ENCODE data around the gene COA3. TPM values are rescaled to one million over a fixed set of nuclear protein-coding genes. Genes with fewer than 3 reads are reported as not detected.
A peak's percentile ranks its signal among the peaks of the same experiment; 100 is the strongest.

The COA3 gene
- total RNA-seq, 4 donors from 2014 or later: 46.4 to 94.4 (median 80.3) TPM

DNA sequence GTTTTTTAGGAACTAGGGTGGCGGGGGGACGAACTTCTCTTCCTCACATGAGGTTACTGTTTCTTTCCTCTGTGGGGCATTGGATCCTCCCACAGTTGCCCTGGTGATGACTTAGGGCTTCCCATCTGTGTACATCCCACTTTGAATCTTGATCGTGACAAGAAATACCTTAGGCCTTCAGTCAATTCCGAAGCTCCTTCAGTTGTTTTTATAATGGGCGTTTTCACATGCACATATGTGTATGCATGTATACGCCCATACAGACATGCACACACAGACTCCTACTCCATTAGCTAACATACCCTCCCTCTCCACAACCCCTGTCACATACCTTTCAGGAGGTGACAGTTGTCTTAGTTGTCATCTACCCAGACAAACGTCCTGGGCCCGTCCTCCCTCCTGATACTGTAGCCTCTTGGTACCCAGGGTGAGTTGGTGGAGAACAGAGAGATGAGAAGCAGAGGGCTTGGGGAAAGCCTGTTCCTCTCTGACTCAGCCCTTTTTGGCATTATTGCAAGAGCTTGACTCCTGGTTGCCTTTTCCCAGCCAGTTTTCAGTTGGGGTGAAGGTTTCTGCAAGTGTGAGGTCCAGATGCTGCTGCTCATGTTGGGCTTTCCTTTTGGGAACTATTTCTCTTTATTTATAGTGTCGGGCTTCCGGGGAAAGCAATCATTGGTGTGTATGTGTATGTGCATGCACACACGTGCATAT, 43.6 kb upstream of the COA3 start:
- H3K27me3 ChIP-seq: no peaks in the 10 kb centered on the region
- intact Hi-C loops (cut with DNase I): no loop called here
- H3K36me3 ChIP-seq: peaks cover 46 to 59% of the 10 kb centered on the region in 2 donors
- 84 to 87% methylated on average over 11 of the region's 11 CpGs for WGBS, 2 donors
- H3K4me1 ChIP-seq: no peaks in the 10 kb centered on the region
- DNase-seq: no peak
- TF ChIP-seq, protein P1, sequence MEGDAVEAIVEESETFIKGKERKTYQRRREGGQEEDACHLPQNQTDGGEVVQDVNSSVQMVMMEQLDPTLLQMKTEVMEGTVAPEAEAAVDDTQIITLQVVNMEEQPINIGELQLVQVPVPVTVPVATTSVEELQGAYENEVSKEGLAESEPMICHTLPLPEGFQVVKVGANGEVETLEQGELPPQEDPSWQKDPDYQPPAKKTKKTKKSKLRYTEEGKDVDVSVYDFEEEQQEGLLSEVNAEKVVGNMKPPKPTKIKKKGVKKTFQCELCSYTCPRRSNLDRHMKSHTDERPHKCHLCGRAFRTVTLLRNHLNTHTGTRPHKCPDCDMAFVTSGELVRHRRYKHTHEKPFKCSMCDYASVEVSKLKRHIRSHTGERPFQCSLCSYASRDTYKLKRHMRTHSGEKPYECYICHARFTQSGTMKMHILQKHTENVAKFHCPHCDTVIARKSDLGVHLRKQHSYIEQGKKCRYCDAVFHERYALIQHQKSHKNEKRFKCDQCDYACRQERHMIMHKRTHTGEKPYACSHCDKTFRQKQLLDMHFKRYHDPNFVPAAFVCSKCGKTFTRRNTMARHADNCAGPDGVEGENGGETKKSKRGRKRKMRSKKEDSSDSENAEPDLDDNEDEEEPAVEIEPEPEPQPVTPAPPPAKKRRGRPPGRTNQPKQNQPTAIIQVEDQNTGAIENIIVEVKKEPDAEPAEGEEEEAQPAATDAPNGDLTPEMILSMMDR (IDR thresholded peaks at IDR 0.05): no peak
- TF ChIP-seq POLR2A (IDR thresholded peaks at IDR 0.05): no peak
- H3K9me3 ChIP-seq: no peaks in the 10 kb centered on the region
- no peak overlapping the region for H3K27ac ChIP-seq
- H3K4me3 ChIP-seq (replicated peaks in 1 of 3): no peak overlapping the region

- H3K36me3 ChIP-seq: peaks cover 43 to 44% of the 10 kb centered on the region in 2 donors
- no peak for DNase-seq
- H3K4me3 ChIP-seq (replicated peaks in 1 of 3): no peak overlapping the region
- 94 to 99% methylated on average over 6 of the region's 6 CpGs for WGBS, 2 donors
- peaks cover 13 to 15% of the 10 kb centered on the region in 2 donors for H3K4me1 ChIP-seq
- H3K27me3 ChIP-seq: no peaks in the 10 kb centered on the region
- no peaks in the 10 kb centered on the region for H3K9me3 ChIP-seq
- no peak for TF ChIP-seq POLR2A (IDR thresholded peaks at IDR 0.05)
- TF ChIP-seq, protein P1 (IDR thresholded peaks at IDR 0.05): no peak
- intact Hi-C loops (cut with DNase I): no loop called here
- no peak overlapping the region for H3K27ac ChIP-seq
Measured at GRCh38 chr17:42835732-42836131, 37.2 kb upstream of the COA3 start.

- TF ChIP-seq, protein P1 (IDR thresholded peaks at IDR 0.05): no peak
- Histone ChIP-seq H3K4me1 (peaks cover 13 to 15% of the 10 kb centered on the region in 2 donors), H3K4me3 (replicated peaks in 1 of 3) (peak overlapping the region; percentile 74 to 91 (median 84)), H3K36me3 (peaks cover 24 to 30% of the 10 kb centered on the region in 2 donors), H3K27me3 (no peaks in the 10 kb centered on the region), H3K9me3 (no peaks in the 10 kb centered on the region), H3K27ac (peak overlapping the region in 2 of 3 donors; percentile 73 to 80)
- DNase-seq: no peak
- intact Hi-C loops (cut with DNase I): no loop called here
- 8 to 40% methylated on average over 3 to 16 of the region's 18 CpGs for WGBS, 2 donors
Measured at GRCh38 chr17:42833767-42834422, 35.4 kb upstream of the COA3 start.

- Histone ChIP-seq H3K27ac (peak within 1 kb of the TSS; percentile 57 to 80 (median 73)), H3K27me3 (no peaks in the 10 kb centered on the region), H3K36me3 (peaks cover 17 to 23% of the 10 kb centered on the region in 2 donors), H3K4me1 (peaks cover 13 to 15% of the 10 kb centered on the region in 2 donors), H3K9me3 (no peaks in the 10 kb centered on the region), H3K4me3 (replicated peaks in 1 of 3) (peak within 1 kb of the TSS; percentile 74 to 91 (median 84))
- TF ChIP-seq POLR2A (IDR thresholded peaks at IDR 0.05): peak in 1 of 2 donors; percentile 87
- TF ChIP-seq, protein P1 (IDR thresholded peaks at IDR 0.05): no peak
- intact Hi-C loops (cut with DNase I): no loop called here
- WGBS, 2 donors: 0% methylated on average over 14 to 43 of the region's 71 CpGs
- DNase-seq: peak; percentile 87 to 90
Measured at GRCh38 chr17:42832934-42833766, 34.6 kb upstream of the COA3 start, which contains the start of gene PSME3. Gene PSME3, plus strand, starts transcription at chr17:42833397. Its CDS starts 235 bp downstream, at chr17:42833632.
